GM11168 (cell line): ENCODE results near the gene TGFB1.
"Not testable (repeated sequence)": the region's sequence is repeated elsewhere in the genome, so short reads cannot be mapped to it uniquely, and the experiment has no call there.

Source experiments
- in situ Hi-C: fragments of 300-500 bp; cut with MboI; formaldehyde crosslinking; loops from one replicate; pipeline ENCODE4 v1.12.0; 2022; ENCODE audit warnings: low sequenced_read_pairs; ENCODE audit not compliant: unreplicated experiment

Gene TGFB1

DNA sequence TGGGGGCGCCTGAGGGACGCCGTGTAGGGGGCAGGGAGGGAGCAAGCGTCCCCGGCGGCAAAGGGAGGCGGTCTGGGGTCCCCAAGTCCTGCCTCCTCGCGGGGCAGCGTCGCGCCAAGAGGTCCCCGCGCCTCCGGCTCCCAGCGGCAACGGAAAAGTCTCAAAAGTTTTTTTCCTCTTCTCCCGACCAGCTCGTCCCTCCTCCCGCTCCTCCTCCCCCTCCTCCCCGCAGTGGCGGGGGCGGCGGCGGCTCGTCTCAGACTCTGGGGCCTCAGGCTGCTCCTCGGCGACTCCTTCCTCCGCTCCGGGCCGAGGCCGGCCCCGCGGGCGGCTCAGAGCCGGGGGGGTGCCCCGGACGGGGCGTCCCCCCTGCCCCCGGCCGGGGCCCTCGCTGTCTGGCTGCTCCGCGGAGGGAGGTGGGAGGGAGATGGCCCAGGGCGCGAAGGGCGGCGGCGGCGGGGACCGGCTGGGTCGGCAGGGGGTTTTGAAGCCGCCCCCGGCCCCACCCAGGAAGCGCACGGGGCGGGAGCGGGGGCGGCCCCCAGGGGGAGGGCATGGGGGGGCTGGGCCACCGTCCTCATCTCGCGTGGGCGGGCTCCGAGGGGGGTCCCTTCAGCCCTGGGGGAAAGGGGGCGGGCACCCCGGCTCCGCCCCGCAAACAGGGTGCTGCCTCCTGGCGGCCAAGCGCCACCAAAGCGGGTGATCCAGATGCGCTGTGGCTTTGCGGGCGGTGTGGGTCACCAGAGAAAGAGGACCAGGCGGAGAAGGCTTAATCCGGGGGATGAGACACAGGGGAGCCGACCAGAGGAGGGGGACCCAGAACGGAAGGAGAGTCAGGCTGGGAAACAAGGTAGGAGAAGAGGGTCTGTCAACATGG, at the start of gene TGFB1:
TSS of gene TGFB1 (minus strand) at position 457 of the 877 bp plus-strand sequence. CDS start 878 bp downstream, outside the sequence.
- in situ Hi-C loops, result no loop called here

DNA sequence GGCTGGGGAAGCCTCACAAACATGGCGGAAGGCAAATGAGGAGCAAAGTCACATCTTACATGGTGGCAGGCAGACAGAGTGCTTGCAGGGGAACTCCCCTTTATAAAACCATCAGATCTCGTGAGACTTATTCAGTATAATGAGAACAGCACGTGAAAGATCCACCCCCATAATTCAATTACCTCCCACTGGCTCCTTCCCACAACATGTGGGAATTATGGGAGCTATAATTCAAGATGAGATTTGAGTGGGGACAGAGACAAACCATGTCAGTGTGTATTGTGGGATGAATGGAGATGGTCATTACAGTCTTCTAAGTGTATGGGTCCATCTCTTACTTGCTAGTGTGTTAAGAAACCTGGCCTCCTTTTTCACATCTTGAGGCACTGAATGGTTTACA, 48.3 kb upstream of the TGFB1 start:
- in situ Hi-C loops, result no loop called here

DNA sequence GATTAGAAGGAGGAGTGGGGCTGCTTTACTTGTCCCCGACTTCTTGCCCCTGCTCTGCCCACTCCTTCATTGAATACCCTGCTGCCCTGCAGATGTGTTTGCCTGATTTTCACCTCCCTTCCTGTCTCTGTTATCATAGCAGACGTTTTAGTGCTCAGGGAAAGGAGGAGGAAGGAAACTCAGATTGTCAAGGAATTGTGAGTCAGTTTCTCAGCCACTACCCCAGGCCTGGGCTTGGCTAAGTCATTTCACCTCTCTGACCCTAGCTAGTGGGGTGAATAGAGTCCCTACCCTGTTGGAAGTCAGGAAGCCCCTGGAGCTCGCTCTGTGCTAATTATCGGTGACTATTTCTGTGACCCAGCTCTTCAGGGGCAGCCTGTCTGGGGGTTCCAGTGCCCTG, 47.8 kb upstream of the TGFB1 start:
- in situ Hi-C loops, result no loop called here

DNA sequence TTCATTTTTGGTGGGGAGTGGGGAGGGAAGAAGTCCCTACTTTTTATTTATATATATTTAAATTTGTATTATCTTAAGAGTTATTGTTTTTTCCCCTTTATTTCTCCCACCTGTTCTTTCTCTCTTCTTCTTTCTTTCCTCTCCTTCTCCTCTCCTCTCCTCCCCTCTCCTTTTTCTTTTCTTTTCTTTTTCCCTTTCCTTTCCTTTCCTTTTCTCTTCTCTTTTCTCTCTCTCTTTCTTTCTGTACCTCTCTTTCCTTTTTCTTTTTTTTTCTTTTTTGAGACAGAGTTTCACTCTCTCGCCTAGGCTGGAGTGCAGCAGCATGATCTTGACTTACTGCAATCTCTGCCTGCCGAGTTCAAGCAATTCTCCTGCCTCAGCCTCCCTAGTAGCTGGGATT, 45.8 kb upstream of the TGFB1 start:
- in situ Hi-C loops, result no loop called here

DNA sequence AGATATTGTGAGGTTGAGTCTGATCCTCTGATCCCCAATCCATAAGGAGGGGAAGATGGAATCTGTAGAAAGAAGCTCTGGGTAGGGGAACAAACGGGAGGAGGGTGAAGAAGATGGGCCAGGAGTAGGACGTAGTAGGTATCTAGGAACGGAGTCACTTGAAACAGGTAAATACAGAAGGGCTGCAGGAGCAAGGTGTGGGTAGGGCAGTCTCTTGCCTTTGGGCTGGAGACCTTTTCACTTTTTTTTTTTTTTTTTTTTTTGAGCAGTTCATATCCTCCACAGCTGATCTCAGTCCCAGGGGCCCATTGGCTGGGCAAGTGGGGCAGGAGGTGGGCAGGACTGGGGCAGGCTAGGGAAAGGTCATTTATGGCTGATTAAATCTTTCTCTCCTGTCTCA, 45.4 kb upstream of the TGFB1 start:
- in situ Hi-C loops, result no loop called here

DNA sequence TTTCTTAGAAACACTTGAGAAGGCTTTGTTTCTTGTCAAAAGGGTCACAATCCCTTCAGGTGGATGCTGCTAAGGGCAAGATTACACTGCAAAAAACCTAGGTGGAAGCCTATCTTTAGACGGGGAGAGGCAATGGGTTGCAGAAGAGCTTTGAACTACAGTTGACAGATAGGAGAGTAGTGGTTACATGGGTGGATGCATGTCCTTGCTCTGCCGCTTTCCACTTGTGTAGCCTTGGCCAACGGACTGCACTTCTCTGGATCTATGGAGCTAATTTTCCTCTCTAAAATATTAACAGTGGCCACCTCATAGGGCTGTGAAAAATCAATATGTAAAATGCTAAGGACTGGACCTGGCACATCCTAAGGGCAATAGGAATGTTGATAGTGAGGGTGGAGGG, 44.9 kb upstream of the TGFB1 start:
- in situ Hi-C loops, result no loop called here

DNA sequence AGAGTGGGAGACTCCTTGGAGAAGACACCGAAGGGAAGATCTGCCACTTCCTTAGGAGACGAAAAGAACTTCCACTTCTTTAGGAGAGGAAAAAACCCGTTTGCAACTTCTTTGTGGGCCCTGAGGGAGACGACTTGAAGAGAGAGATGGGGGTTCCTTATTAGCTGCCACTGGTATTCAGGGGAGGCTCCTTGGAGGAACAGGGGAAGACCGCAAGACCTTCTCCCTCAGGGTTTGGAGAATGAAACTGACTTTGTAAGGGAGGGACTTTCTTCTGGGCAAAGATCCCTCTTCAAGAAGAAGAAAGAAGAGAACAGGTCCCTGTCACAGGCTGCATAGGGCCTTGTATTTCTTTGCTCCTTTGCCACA, 44.3 kb upstream of the TGFB1 start:
- in situ Hi-C loops, result no loop called here

DNA sequence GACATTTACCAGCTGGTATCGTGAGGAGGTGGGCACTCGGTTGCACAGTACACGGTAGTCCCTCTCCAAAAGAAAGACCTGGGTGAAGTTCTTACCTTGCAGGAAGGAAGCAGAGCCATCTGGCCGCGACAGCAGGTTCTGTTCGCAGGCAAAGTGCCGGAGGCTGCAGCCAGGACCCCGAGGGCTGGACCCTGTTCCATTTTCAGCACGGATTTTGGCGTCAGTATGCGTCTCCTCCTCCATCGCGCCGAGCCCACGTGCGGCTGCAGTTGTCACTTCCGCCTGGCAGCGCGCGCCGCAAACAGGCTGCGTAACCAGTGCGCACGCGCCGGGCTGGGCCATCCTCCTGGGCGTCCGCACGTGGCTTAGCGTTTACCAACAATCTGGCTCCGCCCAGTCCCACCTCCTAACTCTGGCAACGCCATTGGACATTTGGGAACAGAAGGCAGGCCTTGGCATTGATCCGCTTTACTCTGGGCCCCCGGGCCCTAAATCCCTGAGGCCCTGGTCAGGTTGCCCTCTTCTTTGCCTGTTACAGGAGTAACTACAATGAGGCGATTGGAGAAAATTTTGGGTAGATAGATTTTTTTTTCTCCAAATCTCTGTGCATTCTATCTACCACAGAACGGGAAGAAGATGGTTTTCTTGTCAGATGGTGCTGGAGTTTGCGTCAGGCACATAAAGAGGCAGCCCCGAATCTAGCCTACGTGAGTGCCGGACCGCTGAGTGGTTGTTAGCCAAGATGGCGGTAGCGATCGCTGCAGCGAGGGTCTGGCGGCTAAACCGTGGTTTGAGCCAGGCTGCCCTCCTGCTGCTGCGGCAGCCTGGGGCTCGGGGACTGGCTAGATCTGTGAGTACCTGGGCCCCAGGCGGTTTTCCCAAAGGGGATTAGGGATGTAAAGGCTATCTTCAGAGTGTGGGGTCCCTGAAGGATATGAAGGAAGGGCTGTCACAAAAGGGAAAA, 43.6 kb upstream of the TGFB1 start, which contains the start of the genes BCKDHA and EXOSC5:
TSS of gene BCKDHA (plus strand) at position 733 of the 964 bp plus-strand sequence. CDS start at position 743, 10 bp downstream.
TSS of gene EXOSC5 (minus strand) at position 274 of the 964 bp plus-strand sequence. CDS start at position 243, 31 bp downstream.
- in situ Hi-C loops, result no loop called here

DNA sequence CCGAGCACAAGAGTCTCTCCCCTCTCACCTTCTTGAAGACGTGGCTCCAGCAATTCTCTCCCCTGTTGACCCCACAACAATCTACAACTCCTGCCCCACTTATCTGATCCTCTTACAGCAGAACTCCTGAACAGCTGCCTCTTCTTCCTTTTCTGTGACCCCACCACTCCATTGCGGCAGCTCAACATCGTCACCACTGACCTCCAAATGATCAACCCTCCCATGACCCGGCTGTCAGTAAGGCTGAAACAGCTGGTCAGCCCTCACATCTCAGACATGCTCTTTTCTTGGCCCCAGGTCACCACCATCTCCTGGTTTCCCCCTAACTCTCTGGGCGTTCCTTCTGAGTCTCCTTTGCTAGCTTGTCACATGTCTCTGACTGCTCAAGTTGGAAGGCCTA, 41.6 kb upstream of the TGFB1 start:
- in situ Hi-C loops, result no loop called here

DNA sequence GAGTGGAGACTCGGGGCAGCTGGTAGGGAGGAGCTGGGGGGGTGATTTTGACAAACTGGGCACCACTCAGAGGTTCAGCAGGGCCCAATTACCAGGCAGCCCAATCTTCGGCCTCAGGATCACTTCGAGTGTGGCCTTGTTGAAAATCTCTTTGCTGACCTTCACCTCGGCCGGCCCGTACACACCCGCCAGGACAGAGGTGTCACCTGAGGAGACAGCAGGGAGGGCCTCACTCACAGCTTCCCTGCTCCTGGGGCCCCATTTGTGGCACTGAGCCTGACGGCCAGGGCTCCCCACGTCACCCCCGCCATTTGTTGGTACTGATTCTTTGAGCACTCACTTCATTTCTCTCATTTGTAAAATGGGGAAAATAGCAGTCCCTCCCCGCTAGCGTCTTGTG, 39.1 kb upstream of the TGFB1 start:
- in situ Hi-C loops, result no loop called here

DNA sequence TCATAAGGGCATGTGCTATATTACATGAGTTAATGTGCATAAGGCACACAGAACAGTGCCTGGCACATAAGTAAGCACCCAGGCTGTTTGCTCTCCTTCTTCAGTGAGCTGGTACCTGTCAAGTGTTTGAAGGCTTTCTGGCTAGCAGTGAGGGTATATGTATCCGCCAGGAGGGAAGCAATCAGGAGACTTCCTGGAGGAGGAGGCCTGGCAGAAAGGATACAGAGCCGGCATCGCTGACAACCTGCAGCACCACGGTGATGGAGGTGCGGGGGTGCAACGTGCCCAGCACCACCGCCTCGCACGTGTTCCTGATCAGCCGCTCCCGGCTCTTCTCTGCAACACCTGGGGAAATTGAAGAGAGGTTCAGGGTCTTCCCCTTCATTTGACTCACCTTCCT, 37.9 kb upstream of the TGFB1 start:
- in situ Hi-C loops, result no loop called here

DNA sequence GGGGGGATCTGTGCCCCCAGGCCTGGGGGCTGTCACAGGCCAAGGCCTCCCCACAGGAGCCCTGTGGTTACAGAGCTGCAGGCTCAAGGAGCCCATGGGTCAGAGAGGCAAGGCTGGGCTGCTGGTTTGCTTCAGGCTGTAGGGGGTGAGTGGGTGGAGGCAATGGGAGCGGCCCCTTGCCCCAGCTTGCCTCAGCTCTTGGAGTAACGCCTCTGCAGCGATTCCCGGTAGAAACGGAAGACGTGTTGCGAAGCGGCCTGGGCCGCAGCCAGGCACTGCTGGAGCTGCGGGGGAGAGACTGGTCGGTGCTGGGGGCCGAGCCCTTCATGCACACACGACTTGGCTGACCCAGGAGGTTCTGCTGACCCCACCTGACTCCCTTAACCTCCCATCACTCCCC, 32.7 kb upstream of the TGFB1 start:
- in situ Hi-C loops, result no loop called here

DNA sequence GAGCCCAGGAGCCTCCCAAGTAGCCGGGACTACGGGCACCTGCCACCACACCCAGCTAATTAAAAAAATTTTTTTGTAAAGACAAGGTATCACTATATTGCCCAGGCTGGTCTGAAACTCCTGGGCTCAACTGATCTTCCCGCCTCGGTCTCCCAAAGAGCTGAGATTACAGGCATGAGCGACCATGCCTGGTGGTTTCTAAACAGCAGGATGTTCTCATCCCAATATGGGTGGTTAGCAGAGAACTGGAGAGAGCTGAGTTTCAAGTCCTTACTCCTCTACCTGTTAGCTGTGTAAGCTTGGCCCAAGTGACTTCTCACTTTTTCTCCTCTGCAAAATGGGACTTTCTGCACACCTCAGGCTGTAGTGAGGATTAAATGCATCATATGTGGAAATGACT, 30.6 kb upstream of the TGFB1 start:
- in situ Hi-C loops, result no loop called here

DNA sequence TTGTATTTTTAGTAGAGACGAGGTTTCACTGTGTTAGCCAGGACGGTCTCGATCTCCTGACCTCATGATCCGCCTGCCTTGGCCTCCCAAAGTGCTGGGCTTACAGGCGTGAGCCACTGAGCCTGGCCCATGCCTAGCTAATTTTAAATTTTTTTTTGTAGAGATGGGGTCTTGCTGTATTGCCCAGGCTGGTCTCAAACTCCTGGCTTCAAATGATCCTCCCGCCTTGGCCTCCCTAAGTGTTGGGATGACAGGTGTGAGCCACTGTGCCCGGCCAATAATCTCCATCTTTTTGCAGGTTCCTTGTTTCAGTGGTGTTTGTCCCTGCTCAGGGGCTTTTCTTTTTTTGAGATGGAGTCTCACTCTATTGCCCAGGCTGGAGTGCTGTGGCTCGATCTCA, 27.8 kb upstream of the TGFB1 start:
- in situ Hi-C loops, result not testable (repeated sequence)

DNA sequence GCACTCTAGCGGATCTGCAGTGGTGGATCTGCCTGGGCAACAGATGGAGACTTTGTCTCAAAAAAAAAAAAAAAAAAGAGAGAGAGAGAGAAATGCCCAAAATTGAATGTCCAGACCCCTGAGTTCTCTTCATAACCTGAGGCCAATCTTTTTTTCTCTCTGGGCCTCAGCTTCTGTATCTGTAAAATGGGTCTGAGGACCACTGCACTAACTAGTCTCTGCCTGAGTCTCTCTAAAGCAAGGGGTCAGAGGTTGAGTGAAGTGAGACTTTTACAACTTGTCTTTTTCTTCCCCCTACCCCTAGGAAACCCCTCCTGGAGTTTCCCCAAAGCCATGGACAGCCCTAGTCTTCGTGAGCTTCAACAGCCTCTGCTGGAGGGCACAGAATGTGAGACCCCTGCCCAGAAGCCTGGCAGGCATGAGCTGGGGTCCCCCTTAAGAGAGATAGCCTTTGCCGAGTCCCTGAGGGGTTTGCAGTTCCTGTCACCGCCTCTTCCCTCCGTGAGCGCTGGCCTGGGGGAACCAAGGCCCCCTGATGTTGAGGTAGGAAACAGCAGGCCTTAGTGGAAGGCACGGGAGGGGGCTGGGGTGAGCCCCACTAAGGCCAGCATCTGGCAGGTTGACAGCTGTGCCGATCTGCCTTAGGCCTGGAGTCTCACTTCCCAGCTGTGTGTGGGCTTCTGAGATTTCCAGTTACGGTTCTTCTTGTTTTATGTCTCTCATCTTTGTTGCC, 24.4 kb upstream of the TGFB1 start:
- in situ Hi-C loops, result no loop called here

DNA sequence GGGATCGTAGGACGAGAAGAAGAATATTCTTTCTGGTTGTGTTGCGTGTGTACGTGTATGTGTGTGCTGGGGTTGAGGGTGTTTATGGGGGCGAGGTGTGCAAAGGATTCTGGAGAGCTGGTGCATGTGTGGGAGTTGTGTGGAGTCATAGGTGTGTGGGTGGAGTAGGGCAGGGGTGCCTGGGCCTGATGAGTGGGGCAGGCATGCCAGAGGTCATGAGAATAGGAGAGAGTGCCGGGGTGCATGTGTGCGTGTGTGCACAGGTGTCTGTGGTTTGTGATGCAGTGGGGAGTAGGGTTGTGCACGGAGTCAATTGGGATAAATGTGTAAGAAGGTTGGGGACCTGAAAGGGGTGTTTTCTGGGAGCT, 23.3 kb upstream of the TGFB1 start:
- in situ Hi-C loops, result no loop called here

DNA sequence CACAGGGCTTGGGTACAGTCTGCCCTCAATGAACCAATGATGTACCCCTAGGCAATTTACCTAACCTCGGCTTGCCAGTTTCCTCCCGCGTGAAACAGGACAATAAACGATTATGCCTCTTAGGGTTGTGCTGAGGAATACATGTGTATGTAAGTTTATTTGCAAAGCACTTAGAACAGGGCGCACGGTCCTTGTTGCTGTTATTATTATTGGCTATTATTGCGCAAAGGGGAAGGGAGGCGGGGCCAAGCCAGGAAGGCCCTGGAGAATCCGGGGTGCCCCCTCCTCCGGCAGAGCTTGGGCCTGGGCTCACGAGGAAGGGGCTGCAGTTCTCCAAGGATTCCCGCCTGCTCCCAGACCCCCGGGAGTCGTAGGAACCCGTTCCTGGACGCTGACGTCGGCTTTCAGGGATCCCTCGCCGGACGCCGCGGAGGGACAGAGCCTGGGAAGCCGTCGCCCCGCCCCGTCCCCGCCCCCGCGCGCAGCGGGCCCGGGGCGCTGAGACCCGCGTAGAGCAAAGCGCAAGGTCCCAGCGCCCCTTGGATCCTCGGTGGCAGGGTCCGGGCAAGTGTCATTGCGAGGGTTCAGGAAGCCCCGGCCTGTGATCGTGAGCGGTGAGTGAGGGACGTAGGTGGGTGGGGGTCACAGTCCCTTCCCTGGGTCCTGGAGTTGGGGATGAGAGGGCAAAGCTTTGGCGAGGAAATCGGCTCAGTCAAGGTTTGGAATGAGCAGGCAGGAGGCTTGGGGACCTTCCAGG, 22.7 kb upstream of the TGFB1 start, which contains the start of gene TMEM91:
TSS of gene TMEM91 (plus strand) at position 293 of the 757 bp plus-strand sequence. CDS start 1,777 bp downstream, outside the sequence.
- in situ Hi-C loops, result no loop called here

DNA sequence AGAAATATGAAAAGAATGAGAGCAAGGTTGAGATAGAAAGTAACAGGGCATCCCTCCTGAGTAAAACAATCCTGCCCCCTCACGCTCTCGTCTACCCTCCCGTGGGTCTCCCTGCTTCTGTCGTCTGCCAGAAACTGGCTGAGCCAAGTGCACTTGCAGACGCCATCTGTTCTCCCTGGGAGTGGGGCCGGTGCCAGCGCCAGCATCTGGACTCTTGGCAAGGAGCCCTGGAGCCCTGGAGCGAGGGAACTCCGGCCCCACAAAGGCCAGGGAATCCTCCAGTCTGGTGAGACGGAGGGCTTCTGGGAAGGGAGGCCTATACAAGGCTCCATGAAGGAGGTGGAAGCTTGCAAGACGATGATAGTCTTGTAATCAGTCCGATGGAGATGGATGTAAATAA, 20.3 kb upstream of the TGFB1 start:
- in situ Hi-C loops, result no loop called here

DNA sequence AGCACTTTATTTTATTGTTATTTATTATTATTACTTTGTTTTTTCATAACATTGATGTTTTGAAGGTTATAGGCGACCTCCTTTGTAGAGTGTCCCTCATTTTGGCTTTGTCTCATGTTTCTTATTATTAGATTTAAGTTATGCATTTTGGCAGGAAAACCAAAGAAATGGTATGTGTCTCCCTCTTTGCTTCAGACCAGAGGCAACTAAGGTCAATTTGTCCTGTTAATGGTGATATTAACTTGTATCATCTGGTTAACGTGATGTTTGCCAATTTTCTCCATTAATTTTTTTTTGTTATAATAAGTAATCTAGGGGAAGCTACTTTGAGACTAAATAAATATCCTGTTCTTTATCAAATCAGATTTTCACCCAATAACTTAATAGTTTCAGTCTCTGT, 18.8 kb upstream of the TGFB1 start:
- in situ Hi-C loops, result no loop called here

DNA sequence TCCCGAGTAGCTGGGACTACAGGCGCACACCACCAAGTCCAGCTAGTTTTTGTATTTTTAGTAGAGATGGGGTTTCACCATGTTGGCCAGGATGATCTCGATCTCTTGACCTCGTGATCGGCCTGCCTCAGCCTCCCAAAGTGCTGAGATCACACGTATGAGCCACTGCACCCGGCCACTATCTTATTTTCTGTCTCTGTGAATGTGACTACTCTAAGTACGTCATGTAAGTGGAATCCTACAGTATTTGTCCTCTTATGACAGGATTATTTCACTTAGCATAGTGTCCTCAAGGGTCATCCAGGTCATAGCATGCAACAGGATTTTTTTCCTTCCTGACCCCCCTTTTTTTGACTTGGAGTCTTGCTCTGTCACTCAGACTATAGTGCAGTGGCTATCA, 17.8 kb upstream of the TGFB1 start:
- in situ Hi-C loops, result no loop called here
